Fibroblast of mammary gland (primary cell): Measurements from ENCODE around the gene PEX3.
"Not testable (repeated sequence)": the region's sequence is repeated elsewhere in the genome, so short reads cannot be mapped to it uniquely, and the experiment has no call there.

Experiments
- DNase-seq: peaks from one replicate; pipeline ENCODE4 v3.0.0-alpha.2; 2010; ENCODE audit warnings: low read depth
- H3K4me3 ChIP-seq: 2 replicates; pipeline ENCODE4 v1.5.1; 2011; ENCODE audit warnings: low read depth, mild to moderate bottlenecking, low read length, moderate library complexity; ENCODE audit not compliant: control insufficient read depth
- TF ChIP-seq, protein P1 (sequence below): conservative IDR thresholded peaks from 2 replicates; pipeline ENCODE4 v1.5.1; 2011; ENCODE audit warnings: low read depth, low read length, inconsistent platforms; ENCODE audit not compliant: control insufficient read depth, insufficient read depth

PEX3 gene

DNA sequence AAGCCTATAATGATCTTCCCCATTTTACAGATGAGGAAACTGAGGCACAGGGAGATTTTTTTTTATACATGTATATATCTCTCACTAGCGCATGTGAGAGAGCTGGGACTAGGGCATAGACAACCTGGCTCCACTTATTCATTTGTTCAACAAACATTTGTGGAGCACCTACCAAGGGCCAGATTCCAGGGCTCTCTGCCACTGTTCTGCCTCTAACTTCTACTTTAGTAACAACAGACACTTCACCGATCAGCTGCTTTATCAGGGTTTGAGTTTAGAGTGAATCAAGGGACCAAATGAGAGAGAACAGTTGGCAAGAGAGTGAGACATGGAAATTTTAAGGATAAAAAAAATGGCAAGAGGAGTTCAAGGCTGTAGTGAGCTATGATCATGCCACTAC, 7.5 kb upstream of the PEX3 start:
- DNase-seq, result no peak
- TF ChIP-seq, protein P1, sequence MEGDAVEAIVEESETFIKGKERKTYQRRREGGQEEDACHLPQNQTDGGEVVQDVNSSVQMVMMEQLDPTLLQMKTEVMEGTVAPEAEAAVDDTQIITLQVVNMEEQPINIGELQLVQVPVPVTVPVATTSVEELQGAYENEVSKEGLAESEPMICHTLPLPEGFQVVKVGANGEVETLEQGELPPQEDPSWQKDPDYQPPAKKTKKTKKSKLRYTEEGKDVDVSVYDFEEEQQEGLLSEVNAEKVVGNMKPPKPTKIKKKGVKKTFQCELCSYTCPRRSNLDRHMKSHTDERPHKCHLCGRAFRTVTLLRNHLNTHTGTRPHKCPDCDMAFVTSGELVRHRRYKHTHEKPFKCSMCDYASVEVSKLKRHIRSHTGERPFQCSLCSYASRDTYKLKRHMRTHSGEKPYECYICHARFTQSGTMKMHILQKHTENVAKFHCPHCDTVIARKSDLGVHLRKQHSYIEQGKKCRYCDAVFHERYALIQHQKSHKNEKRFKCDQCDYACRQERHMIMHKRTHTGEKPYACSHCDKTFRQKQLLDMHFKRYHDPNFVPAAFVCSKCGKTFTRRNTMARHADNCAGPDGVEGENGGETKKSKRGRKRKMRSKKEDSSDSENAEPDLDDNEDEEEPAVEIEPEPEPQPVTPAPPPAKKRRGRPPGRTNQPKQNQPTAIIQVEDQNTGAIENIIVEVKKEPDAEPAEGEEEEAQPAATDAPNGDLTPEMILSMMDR, result no peak

DNA sequence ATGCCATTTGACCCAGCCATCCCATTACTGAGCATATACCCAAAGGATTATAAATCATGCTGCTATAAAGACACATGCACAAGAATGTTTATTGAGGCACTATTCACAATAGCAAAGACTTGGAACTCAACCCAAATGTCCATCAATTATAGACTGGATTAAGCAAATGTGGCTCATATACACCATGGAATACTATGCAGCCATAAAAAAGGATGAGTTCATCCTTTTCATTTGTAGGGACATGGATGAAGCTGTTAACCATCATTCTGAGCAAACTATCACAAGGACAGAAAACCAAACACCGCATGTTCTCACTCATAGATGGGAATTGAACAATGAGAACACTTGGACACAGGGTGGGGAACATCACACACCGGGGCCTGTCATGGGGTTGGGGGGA, 2.7 kb upstream of the PEX3 start:
- DNase-seq, H3K4me3 ChIP-seq: not testable (repeated sequence)

More for the DNA sequence above, 7.5 kb upstream of the PEX3 start:
- H3K4me3 ChIP-seq, result no peak overlapping the region

DNA sequence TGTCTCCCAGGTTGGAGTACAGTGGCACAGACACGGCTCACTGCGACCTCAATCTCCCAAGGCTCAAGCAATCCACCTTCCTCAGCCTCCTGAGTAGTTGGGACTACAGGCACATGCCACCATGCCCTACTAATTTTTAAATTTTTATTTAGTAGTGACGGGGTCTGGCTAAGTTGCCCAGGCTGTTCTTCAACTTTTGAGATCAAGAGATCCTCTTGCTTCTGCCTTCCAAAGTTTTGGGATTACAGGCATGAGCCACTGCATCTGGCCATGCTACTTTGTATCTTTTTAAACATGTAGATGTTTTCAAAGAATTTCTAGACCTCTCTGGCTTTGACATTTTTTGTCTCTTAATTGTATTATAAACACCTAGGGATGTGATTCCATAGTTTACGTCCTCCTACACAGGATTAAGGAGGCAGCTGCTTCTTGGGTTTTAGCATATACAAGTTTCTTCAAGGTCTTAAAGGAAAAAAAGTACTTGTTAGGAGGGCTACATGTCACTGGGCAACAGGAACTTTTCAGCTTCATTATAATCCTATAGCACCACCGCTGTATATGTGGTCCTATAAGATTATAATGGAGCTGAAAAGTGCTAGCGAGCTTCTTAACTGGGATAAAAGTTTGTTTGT, 1.4 kb upstream of the PEX3 start:
- TF ChIP-seq, protein P1, result no peak
- DNase-seq, result no peak
- H3K4me3 ChIP-seq, result peak overlapping the region; percentile 91

DNA sequence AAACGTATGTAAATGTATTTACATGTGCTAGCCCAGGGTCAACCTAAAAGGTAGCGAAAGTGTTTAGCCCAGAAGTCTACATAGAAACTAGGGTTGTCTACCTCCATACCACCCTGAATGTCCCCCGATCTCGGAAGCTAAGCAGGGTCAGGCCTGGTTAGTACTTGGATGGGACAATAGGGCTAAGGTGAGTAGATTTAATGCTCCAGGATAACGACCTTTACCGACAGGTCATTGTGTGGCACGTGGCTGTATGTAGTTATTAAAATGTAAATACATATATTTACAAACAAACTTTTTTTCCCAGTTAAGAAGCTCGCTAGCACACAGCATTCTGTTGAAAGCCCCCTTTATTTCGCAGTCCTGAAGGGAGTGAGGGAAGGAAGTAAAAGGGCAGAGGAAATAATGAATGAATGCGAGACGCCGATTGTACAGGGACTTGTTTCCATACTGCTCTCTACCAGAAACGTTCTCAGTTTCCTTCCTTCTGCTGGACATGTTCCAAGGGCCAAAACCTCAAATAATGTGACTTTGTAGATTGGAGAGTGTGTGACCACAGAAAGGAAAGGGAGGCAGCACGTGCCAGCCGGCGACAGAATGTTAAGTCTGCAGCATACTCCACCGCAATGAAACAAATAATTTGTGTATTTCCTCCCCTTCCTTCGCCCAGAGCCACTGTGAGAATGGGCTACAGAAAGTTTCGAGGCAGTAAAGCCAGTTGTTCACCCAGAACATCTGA, 722 bp upstream of the PEX3 start:
- peak overlapping the region; percentile 91 for H3K4me3 ChIP-seq
- DNase-seq, result peak; percentile 60
- TF ChIP-seq, protein P1, result no peak

DNA sequence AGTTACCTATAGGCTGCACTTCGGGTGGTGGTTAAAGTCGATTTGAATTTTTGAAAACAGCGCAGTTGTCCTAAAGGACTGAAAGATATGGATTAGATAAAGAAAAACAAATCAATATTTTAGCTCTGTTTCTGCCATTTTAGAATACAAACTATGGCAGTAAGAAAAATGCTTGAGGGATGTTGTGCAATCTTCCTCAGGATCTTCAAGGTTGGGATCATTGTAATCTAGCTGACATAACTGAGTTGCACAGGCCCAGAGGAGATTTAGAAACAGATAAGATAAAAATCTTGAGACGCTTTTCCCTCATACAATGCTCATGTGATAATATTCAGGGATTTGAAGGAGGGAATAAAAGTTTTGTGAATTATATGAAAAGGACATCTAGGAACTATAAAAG, 926 bp downstream of the PEX3 start:
- TF ChIP-seq, protein P1, result no peak
- peak; percentile 30 for DNase-seq
- H3K4me3 ChIP-seq, result peak overlapping the region; percentile 91

DNA sequence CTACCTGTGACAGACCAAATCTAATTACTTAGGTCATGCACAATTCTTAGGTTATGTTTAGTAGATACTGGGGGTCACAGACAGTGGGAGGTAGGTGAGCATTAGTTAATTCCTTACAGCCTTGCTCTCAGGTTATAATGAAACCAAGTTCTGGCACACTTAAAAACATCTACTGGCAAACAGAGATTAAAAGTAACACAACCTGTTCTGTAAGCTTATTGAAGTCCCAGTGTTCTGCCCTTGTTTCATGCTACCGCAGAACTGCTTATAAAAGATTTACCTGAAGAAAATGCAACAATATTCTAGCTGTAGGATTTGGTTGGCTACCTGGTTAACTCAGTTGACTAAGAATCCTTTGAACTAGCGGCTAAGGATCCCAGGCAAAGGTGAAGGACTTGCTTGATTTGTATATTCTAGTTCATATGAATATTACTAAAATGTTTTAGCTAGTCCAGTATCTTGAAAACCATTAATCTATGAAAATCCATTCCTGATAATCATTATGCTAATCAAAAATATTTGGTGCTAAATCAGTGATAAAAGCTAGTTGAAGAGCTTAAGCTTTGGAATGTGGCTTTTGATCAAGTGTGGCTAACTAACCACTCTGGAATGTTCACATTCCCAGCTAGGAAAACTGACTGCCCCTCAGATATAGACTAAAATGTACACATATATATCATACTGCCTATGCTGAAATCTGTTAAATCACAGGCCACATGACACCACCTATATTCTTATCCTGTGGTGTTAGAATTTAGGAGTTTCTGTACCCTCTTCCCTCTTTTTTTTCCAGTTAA, 7.2 kb downstream of the PEX3 start:
- no peak for DNase-seq
- H3K4me3 ChIP-seq, result no peak overlapping the region
- TF ChIP-seq, protein P1, result no peak

DNA sequence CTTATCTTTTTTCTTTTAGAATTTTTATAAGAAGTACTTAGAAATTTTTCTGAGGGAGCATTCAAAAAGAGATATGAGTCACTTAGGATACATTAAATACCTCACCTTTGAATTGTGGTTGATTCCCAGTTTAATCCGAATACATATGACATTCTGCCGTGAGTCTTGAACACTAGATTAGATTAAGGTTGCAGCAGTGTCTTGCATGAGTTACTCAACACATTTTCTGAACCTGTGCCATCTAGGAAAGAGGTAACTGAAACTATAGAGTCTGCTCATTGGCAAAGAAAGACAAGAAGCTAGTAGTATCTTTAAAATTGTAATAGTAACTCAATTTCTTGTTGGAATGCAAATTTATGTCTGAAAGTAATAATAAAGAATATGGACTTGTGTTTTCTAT, 14.9 kb downstream of the PEX3 start:
- no peak for DNase-seq
- H3K4me3 ChIP-seq, result no peak overlapping the region
- TF ChIP-seq, protein P1, result no peak
